ENCODE measurements around the gene TOM1.

DNA sequence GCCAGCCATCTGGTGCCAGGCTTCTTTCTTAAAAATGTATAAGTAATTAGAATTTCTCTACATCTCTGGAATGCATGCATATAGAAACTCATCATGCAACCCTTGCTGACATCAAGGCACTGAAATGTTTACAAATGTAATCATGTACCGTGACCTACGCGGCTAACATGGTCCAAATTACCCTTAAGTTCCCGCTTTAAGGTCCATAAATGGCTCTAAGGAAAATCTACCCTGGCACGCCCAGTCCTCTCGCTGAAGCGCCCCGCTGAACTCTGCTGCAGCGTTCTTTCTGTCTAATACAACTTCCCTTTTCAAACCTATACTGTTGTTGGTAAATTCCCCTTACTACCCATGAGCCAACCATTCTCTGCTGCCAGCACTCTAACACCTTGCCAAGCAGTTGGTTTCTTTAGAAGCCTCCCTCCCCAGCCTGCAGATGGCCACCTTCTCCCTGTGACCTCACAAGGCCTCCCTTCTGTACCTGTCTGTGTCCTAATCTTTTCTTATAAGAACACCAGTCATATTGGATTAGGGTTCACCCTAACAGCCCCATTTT lies 67.7 kb downstream of the TOM1 start:
- TF ChIP-seq CHD4 (IDR thresholded peaks at IDR 0.05; ENCODE audit: borderline replicate concordance), result no peak
- TF ChIP-seq NPAS2 (CRISPR knock-in tag; IDR thresholded peaks at IDR 0.05; ENCODE audit: borderline replicate concordance), result no peak
- TF ChIP-seq, protein P1, sequence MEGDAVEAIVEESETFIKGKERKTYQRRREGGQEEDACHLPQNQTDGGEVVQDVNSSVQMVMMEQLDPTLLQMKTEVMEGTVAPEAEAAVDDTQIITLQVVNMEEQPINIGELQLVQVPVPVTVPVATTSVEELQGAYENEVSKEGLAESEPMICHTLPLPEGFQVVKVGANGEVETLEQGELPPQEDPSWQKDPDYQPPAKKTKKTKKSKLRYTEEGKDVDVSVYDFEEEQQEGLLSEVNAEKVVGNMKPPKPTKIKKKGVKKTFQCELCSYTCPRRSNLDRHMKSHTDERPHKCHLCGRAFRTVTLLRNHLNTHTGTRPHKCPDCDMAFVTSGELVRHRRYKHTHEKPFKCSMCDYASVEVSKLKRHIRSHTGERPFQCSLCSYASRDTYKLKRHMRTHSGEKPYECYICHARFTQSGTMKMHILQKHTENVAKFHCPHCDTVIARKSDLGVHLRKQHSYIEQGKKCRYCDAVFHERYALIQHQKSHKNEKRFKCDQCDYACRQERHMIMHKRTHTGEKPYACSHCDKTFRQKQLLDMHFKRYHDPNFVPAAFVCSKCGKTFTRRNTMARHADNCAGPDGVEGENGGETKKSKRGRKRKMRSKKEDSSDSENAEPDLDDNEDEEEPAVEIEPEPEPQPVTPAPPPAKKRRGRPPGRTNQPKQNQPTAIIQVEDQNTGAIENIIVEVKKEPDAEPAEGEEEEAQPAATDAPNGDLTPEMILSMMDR (IDR thresholded peaks at IDR 0.05), result no peak
- TF ChIP-seq, protein P2, sequence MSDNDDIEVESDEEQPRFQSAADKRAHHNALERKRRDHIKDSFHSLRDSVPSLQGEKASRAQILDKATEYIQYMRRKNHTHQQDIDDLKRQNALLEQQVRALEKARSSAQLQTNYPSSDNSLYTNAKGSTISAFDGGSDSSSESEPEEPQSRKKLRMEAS (IDR thresholded peaks at IDR 0.05), result no peak
- no peak for TF ChIP-seq EP300 (IDR thresholded peaks at IDR 0.05)
- TF ChIP-seq FOSL2 (IDR thresholded peaks at IDR 0.05), result no peak
- TF ChIP-seq FOSL2 (CRISPR knock-in tag; IDR thresholded peaks at IDR 0.05), result no peak
- TF ChIP-seq, protein P3, sequence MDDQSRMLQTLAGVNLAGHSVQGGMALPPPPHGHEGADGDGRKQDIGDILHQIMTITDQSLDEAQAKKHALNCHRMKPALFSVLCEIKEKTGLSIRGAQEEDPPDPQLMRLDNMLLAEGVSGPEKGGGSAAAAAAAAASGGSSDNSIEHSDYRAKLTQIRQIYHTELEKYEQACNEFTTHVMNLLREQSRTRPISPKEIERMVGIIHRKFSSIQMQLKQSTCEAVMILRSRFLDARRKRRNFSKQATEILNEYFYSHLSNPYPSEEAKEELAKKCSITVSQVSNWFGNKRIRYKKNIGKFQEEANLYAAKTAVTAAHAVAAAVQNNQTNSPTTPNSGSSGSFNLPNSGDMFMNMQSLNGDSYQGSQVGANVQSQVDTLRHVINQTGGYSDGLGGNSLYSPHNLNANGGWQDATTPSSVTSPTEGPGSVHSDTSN (IDR thresholded peaks at IDR 0.05), result no peak
- no peak for TF ChIP-seq SMC3 (IDR thresholded peaks at IDR 0.05)
- no peak for TF ChIP-seq HDAC2 (IDR thresholded peaks at IDR 0.05)
- TF ChIP-seq, protein P4, sequence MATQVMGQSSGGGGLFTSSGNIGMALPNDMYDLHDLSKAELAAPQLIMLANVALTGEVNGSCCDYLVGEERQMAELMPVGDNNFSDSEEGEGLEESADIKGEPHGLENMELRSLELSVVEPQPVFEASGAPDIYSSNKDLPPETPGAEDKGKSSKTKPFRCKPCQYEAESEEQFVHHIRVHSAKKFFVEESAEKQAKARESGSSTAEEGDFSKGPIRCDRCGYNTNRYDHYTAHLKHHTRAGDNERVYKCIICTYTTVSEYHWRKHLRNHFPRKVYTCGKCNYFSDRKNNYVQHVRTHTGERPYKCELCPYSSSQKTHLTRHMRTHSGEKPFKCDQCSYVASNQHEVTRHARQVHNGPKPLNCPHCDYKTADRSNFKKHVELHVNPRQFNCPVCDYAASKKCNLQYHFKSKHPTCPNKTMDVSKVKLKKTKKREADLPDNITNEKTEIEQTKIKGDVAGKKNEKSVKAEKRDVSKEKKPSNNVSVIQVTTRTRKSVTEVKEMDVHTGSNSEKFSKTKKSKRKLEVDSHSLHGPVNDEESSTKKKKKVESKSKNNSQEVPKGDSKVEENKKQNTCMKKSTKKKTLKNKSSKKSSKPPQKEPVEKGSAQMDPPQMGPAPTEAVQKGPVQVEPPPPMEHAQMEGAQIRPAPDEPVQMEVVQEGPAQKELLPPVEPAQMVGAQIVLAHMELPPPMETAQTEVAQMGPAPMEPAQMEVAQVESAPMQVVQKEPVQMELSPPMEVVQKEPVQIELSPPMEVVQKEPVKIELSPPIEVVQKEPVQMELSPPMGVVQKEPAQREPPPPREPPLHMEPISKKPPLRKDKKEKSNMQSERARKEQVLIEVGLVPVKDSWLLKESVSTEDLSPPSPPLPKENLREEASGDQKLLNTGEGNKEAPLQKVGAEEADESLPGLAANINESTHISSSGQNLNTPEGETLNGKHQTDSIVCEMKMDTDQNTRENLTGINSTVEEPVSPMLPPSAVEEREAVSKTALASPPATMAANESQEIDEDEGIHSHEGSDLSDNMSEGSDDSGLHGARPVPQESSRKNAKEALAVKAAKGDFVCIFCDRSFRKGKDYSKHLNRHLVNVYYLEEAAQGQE (IDR thresholded peaks at IDR 0.05), result no peak
- TF ChIP-seq POLR2A (IDR thresholded peaks at IDR 0.05; ENCODE audit: low read length), result no peak
- no peak for TF ChIP-seq BHLHE40 (IDR thresholded peaks at IDR 0.05; ENCODE audit: low read depth, low read length)
- no peak for TF ChIP-seq SREBF2 (IDR thresholded peaks at IDR 0.05)
